HepG2 (cell line): ENCODE results near the gene GALR3. TPM values are rescaled to one million over a fixed set of nuclear protein-coding genes. Genes with fewer than 3 reads are reported as not detected.
A peak's percentile ranks its signal among the peaks of the same experiment; 100 is the strongest.

Experiments
- AHR ChIP-seq: IDR thresholded peaks from 2 replicates; pipeline ENCODE4 v1.6.1; 2018; ENCODE audit warnings: missing genetic modification reagents, missing compliant biosample characterization
- ARNTL ChIP-seq: sonication (generic); formaldehyde crosslinking; IDR thresholded peaks from 2 replicates; pipeline ENCODE4 v1.4.0; 2020; ENCODE audit warnings: mild to moderate bottlenecking, missing genetic modification reagents
- CEBPB ChIP-seq: IDR thresholded peaks from 2 replicates; pipeline ENCODE4 v1.6.1; 2011; ENCODE audit warnings: low read depth, low read length, improper control_type of control experiment, borderline replicate concordance
- CREB1 ChIP-seq, 2 experiments: fragments of 450-650 bp in 1 of 2; IDR thresholded peaks; 2 replicates each; pipeline ENCODE4 v1.6.1; 2016 to 2017; ENCODE audit warnings: control low read depth in 1 of 2, mild to moderate bottlenecking in 1 of 2, missing compliant biosample characterization in 1 of 2, missing genetic modification characterization in 1 of 2
- E2F1 ChIP-seq: sonication (generic); formaldehyde crosslinking; IDR thresholded peaks from 2 replicates; pipeline ENCODE4 v1.5.0; 2020; ENCODE audit warnings: missing genetic modification reagents
- KAT7 ChIP-seq: IDR thresholded peaks from 2 replicates; pipeline ENCODE4 v1.6.1; 2018; ENCODE audit warnings: borderline replicate concordance, missing compliant biosample characterization
- MTA3 ChIP-seq: sonication (generic); formaldehyde crosslinking; IDR thresholded peaks from 2 replicates; pipeline ENCODE4 v1.4.0; 2020; ENCODE audit warnings: missing genetic modification reagents
- NFYB ChIP-seq: sonication (generic); formaldehyde crosslinking; IDR thresholded peaks from 2 replicates; pipeline ENCODE4 v1.4.0; 2020; ENCODE audit warnings: missing genetic modification reagents
- SNAPC2 ChIP-seq: sonication (generic); formaldehyde crosslinking; IDR thresholded peaks from 2 replicates; pipeline ENCODE4 v1.8.1; 2022; ENCODE audit warnings: mild to moderate bottlenecking, missing genetic modification reagents
- SNRNP70 ChIP-seq: fragments of 200-400 bp; formaldehyde crosslinking; IDR thresholded peaks from 2 replicates; pipeline ENCODE4 v1.6.1; 2017; ENCODE audit warnings: mild to moderate bottlenecking, low read depth, low read length, moderate library complexity
- SRSF1 ChIP-seq: fragments of 200-400 bp; formaldehyde crosslinking; optimal IDR thresholded peaks from 2 replicates; pipeline ENCODE3; 2017; ENCODE audit warnings: mild to moderate bottlenecking, low read depth, low read length, moderate library complexity
- TARDBP ChIP-seq: sonication (generic); formaldehyde crosslinking; IDR thresholded peaks from 2 replicates; pipeline ENCODE4 v1.8.0; 2022; ENCODE audit warnings: mild to moderate bottlenecking, missing genetic modification reagents
- ZBTB43 ChIP-seq: sonication (generic); formaldehyde crosslinking; conservative IDR thresholded peaks from 2 replicates; pipeline ENCODE4 v1.4.0; 2020; ENCODE audit warnings: missing genetic modification reagents
- ZMYM2 ChIP-seq: sonication (generic); formaldehyde crosslinking; IDR thresholded peaks from 2 replicates; pipeline ENCODE4 v1.8.0; 2022; ENCODE audit warnings: mild to moderate bottlenecking, missing genetic modification reagents
- ZNF124 ChIP-seq: sonication (generic); formaldehyde crosslinking; IDR thresholded peaks from 2 replicates; pipeline ENCODE4 v1.4.0; 2020; ENCODE audit warnings: missing genetic modification reagents
- ZNF143 ChIP-seq: sonication (generic); formaldehyde crosslinking; IDR thresholded peaks from 2 replicates; pipeline ENCODE4 v1.4.0; 2020; ENCODE audit warnings: missing genetic modification reagents
- ZNF230 ChIP-seq: sonication (generic); formaldehyde crosslinking; IDR thresholded peaks from 2 replicates; pipeline ENCODE4 v1.4.0; 2020; ENCODE audit warnings: mild to moderate bottlenecking, missing genetic modification reagents
- ZNF260 ChIP-seq: sonication (generic); formaldehyde crosslinking; IDR thresholded peaks from 2 replicates; pipeline ENCODE4 v1.4.0; 2020; ENCODE audit warnings: missing genetic modification reagents, low read depth, mild to moderate bottlenecking, borderline replicate concordance
- ZNF276 ChIP-seq: sonication (generic); formaldehyde crosslinking; IDR thresholded peaks from 2 replicates; pipeline ENCODE4 v1.4.0; 2020; ENCODE audit warnings: mild to moderate bottlenecking, low read depth, missing genetic modification reagents
- ZNF326 ChIP-seq: sonication (generic); formaldehyde crosslinking; IDR thresholded peaks from 2 replicates; pipeline ENCODE4 v1.4.0; 2020; ENCODE audit warnings: missing genetic modification reagents, borderline replicate concordance
- ZNF431 ChIP-seq: sonication (generic); formaldehyde crosslinking; IDR thresholded peaks from 2 replicates; pipeline ENCODE4 v1.9.0; 2022; ENCODE audit warnings: missing genetic modification reagents, low read depth, mild to moderate bottlenecking, borderline replicate concordance
- ZNF501 ChIP-seq: sonication (generic); formaldehyde crosslinking; IDR thresholded peaks from 2 replicates; pipeline ENCODE4 v1.5.1; 2020; ENCODE audit warnings: mild to moderate bottlenecking, moderate library complexity, missing genetic modification reagents
- ZNF530 ChIP-seq: sonication (generic); formaldehyde crosslinking; IDR thresholded peaks from 2 replicates; pipeline ENCODE4 v1.5.0; 2020; ENCODE audit warnings: low read depth, mild to moderate bottlenecking, missing genetic modification reagents
- ZNF543 ChIP-seq: sonication (generic); formaldehyde crosslinking; IDR thresholded peaks from 2 replicates; pipeline ENCODE4 v1.4.0; 2020; ENCODE audit warnings: mild to moderate bottlenecking, missing genetic modification reagents
- ZNF546 ChIP-seq: sonication (generic); formaldehyde crosslinking; conservative IDR thresholded peaks from 2 replicates; pipeline ENCODE4 v1.8.1; 2023; ENCODE audit warnings: mild to moderate bottlenecking, missing genetic modification reagents
- ZNF605 ChIP-seq: sonication (generic); formaldehyde crosslinking; IDR thresholded peaks from 2 replicates; pipeline ENCODE4 v1.8.0; 2022; ENCODE audit warnings: mild to moderate bottlenecking, missing genetic modification reagents
- polyA plus RNA-seq, 8 experiments: library from polyadenylated mRNA; depleted of rRNA in 3 of 8; stranded (reverse) in 7 of 8; unstranded in 1 of 8; fragments of >200 nt; fragmentation: Illumina TruSeq in 4 of 8; extraction: Trizol in 4 of 8; gene quantifications; 2 replicates each; pipeline versions ENCODE4 v1.2.1 to v1.2.3, GENCODE V29; 2011 to 2016; ENCODE audit warnings: low read depth in 4 of 8, missing spikeins in 1 of 8, mixed read lengths in 1 of 8; ENCODE audit not compliant: insufficient read depth in 1 of 8
- total RNA-seq, 5 experiments: library from RNA; depleted of rRNA; stranded (reverse); fragments of >200 nt; fragmentation: Illumina TruSeq; extraction: Trizol; gene quantifications; 2 replicates each; pipeline ENCODE4 v1.2.3, GENCODE V29; 2016; ENCODE audit warnings: low read depth in 1 of 5

GALR3 gene
- total and polyA plus RNA-seq, 2 of the 13 experiments (the other 11 are each of a cell fraction or from before 2014, with no cell fraction given), result 0.13 TPM; not detected in 1

GRCh38 chr22:37807410-37808293 is 15.5 kb upstream of the GALR3 start, which contains the start of gene GCAT (continued):
- TF ChIP-seq SNAPC2 (CRISPR knock-in tag) (no peak), ZNF605 (CRISPR knock-in tag) (peak; percentile 91), ZNF276 (CRISPR knock-in tag) (peak; percentile 68; the same call in 1 of the 2 replicates), ZNF501 (CRISPR knock-in tag) (peak; percentile 39; the same call in 1 of the 2 replicates), E2F1 (no peak; the same call in 1 of the 2 replicates), ZNF124 (CRISPR knock-in tag) (peak; percentile 67; the same call in 1 of the 2 replicates), ZNF326 (CRISPR knock-in tag) (peak; percentile 98), ZNF143 (CRISPR knock-in tag) (peak; percentile 55; the same call in 1 of the 2 replicates), MTA3 (CRISPR knock-in tag) (no peak), ZNF230 (peak; percentile 40; the same call in 1 of the 2 replicates), ZNF260 (CRISPR knock-in tag) (no peak), AHR (no peak), SNRNP70 (no peak), SRSF1 (peak; percentile 71), ZNF546 (peak; percentile 46; the same call in 1 of the 2 replicates), ZNF543 (no peak; the same call in 1 of the 2 replicates), NFYB (peak; percentile 87), CREB1 (IDR thresholded peaks at IDR 0.05) (peak; percentile 68), CREB1 (CRISPR knock-in tag; IDR thresholded peaks at IDR 0.05) (peak; percentile 56; the same call in 1 of the 2 replicates), TARDBP (CRISPR knock-in tag) (peak; percentile 76), ZBTB43 (CRISPR knock-in tag) (peak; percentile 55), KAT7 (CRISPR knock-in tag) (peak; percentile 67; the same call in 1 of the 2 replicates), CEBPB (no peak), ZNF431 (CRISPR knock-in tag) (peak; percentile 71; the same call in 1 of the 2 replicates), ARNTL (CRISPR knock-in tag) (peak; percentile 55), ZMYM2 (0 out of 2 replicates have a peak, but pooled peaks have one; percentile 36), ZNF530 (no peak)
